PFSK-1 (cell line): Measurements from ENCODE around the gene INPP5A.

Experiments
- POLR2AphosphoS5 ChIP-seq: IDR thresholded peaks from 2 replicates; pipeline ENCODE4 v1.6.1; 2012; ENCODE audit warnings: low read depth, mild to moderate bottlenecking, control low read depth, low read length, moderate library complexity
- REST ChIP-seq, 2 experiments: IDR thresholded peaks; 2 replicates each; pipeline versions ENCODE4 v1.6.1 to v1.8.0; 2011 to 2012; ENCODE audit warnings: low read depth in 2 of 2, low read length in 2 of 2, control low read depth in 1 of 2, inconsistent platforms in 1 of 2, mild to moderate bottlenecking in 1 of 2, moderate library complexity in 1 of 2; ENCODE audit not compliant: insufficient read depth in 1 of 2

DNA sequence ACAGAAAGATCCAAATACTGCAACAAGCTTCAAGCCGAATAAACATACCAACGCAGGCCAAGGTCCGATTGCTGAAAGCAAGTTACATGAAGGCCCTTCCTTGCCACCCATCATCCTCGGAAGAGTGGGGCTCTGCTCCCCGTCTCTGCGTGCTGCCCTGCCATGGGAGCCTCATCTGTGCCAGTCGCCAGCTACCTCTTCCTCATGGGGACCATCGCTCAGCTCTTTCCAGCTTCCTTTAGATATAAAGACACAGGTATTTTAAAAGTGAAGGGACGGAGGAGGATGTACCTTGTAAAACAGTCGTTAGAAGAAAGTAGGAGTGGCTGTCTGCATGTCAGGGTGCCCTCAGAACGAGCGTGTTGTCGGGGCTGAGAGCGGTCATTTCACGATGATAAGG, 114.9 kb downstream of the INPP5A start:
- TF ChIP-seq POLR2AphosphoS5, result no peak
- no peak for TF ChIP-seq REST (IDR thresholded peaks at IDR 0.05; ENCODE audit: insufficient read depth in 1 of 2, low read depth in 2 of 2, low read length in 2 of 2)
